Cardiac septum (tissue), 1 donor: Measurements from ENCODE around the gene ARL17B. TPM values are rescaled to one million over a fixed set of nuclear protein-coding genes. Genes with fewer than 3 reads are reported as not detected.
A peak's percentile ranks its signal among the peaks of the same experiment; 100 is the strongest.
"Not testable (repeated sequence)": the region's sequence is repeated elsewhere in the genome, so short reads cannot be mapped to it uniquely, and the experiment has no call there.

Source experiments
- DNase-seq: peaks from one replicate; pipeline ENCODE4 v3.0.0-alpha.2; 2020; ENCODE audit warnings: low spot score
- intact Hi-C: fragments of 100-400 bp; cut with DNase I; formaldehyde crosslinking; loops from one replicate; pipeline ENCODE4 v1.14.0; 2022
- long read RNA-seq: library from polyadenylated mRNA; unstranded; transcript quantifications from one replicate; pipeline ENCODE4 v2.0.0, GENCODE V29; 2021
- total RNA-seq: library from RNA; stranded (reverse); fragmentation: NEBNext Ultra II Directional; extraction: Animal tissue kit (Norgen Biotek cat#: 25700); gene quantifications from one replicate; pipeline ENCODE4 v1.2.1, GENCODE V29; 2021
- donor health status: DM: no; HTN: no; CAD: no.

ARL17B gene
- total RNA-seq, result 6.0 TPM
- long read RNA-seq, partial matches to known transcripts, result 0 of 7 reads
- long read RNA-seq, other reads (novel, unspliced or antisense), result 7 of 7 reads

DNA sequence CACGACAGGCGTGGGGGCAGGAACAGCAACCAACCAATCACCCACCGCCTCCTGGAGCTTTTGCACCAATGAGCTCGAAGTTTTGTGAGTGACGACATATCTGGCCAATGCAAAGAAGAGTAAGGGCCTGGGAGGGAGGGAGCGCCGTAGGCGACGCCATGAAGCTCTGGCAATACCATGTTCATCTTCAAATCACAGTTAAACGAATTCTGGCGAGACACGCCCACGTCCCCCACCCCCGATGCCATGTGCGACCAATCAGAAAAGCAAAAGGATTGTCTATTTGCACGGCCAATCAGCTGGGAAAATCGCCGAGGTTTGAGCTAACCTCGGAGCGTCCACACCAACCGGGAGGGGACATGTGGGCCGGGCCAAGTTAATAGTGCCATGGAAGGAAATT is at the start of gene ARL17B:
TSS of gene ARL17B (minus strand) at position 12 of the 400 bp plus-strand sequence. CDS start 3,369 bp downstream, outside the sequence.
- DNase-seq, result peak; percentile 89
- intact Hi-C loops, result not testable (repeated sequence)

DNA sequence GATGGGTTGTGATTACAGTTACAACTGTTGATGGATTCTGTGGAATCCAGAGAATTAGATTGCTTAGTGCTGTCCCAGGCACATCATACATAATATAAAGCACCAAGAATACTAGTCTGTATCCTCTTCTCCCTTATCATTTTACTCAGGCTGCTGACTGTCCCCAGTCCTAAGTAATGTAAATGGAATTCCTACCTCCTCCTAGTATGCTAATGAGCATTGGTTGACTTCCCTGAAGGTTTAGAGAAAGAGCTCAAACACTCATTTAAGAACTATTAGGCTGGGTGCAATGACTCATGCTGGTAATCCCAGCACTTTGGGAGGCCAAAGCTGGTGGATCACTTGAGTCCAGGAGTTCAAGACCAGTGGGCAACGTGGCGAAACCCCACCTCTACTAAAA is 48.3 kb upstream of the ARL17B start:
- DNase-seq, intact Hi-C loops: not testable (repeated sequence)

DNA sequence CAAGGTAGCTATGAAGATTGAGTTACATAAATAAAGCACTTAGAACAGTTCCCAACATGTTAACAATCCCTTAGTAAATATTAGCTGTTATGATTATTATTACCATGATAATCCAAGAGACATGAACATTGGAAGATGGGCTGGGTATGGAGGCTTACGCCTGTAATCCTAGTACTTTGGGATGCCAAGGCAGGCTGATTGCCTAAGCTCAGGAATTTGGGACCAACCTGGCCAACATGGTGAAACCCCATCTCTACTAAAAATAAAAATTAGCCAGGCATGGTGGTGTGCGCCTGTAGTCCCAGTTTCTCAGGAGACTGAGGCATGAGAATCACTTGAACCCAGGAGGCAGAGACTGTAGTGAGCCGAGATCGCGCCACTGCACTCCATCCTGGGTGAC is 45.6 kb upstream of the ARL17B start:
- DNase-seq, intact Hi-C loops: not testable (repeated sequence)

DNA sequence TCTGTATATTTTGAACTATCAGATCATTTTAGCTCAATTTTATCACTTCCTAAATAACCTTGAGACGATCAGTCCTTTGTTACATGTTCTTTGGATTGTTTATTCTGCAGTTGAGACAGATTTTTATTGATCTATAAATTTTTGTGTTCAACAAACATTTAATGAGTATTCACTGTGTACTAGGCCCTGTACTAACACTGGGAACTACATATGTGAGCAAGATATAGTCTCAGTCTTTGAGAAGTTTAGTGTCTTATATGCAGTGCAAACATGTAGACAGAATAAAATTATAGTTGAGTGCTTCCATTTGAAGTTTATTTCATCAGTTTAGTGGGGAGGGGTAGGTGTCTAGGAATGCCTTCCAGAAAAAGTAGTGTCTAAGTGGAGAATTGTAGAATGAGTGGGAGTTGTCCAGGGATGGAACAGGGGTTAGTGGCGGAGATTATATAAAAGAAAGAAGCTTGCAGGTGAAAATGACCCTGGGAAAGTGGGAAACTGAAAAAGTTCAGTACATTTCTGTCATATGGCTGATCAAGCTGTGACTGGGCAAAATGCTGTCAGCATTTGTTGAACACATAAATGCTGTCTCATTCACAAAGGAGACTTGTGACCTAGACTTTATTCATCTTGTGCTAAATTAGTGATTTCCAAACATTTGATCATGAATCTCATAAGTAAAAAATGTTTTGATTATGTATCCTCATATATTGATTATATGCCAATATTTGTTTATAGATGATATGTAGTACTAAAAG is 39.6 kb upstream of the ARL17B start:
- intact Hi-C loops, result not testable (repeated sequence)

DNA sequence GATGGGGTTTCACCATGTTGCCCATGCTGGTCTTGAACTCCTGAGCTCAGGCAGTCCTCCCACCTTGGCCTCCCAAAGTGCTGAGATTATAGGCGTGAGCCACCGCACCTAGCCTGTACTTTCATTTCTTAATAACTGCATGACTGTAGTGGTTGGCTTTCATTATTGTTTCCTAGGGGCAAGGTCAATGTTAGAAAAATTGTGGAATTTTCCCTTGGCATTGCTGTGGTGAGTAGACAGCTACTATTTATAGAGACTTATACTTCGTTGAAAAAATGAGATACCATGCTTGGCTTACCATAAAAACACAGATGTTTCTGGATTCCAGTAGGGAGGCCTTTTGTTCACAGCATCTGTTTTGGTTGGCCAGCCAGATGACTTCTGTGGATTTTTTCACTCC is 39.0 kb upstream of the ARL17B start:
- intact Hi-C loops, result not testable (repeated sequence)

More for the DNA sequence above, 39.6 kb upstream of the ARL17B start:
- not testable (repeated sequence) for DNase-seq

DNA sequence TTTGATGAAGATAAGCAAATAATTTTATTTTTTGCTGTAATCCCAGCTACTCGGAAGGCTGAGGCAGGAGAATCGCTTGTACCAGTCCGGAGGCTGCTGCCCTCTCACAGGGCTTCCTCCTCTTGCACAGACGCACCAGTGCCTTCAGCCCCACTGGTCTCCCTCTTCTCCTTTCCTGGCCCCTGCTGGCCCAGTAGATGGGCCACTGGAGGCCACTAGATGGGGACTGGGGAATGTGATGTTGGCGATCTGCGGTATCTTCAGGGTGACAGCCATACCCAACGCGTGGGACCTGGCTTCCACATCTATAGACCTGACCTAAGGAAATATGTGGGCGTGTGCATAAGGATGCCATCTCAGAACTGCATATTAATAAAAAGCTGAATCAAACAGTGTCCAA is 38.4 kb upstream of the ARL17B start:
- DNase-seq, intact Hi-C loops: not testable (repeated sequence)

More for the DNA sequence above, 39.0 kb upstream of the ARL17B start:
- not testable (repeated sequence) for DNase-seq

DNA sequence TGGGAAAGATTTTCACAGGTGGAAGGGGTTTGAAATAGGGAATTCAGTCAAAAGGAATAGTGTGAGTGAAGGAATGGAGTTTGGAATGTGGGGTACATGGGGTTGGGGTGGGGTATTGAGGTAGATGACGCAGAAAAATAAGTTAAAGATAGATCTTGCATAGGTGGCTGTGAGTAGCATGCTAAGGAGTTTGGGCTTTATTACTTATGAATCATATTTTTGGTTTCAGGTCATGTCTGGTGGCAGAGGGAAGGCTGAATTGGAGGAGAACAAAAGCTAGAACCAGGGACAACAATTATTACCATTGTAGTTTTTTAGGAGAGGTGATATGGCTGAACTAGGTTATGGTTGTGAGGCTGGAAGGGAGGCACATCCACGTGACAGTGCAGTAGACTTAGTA is 34.7 kb upstream of the ARL17B start:
- DNase-seq, intact Hi-C loops: not testable (repeated sequence)

DNA sequence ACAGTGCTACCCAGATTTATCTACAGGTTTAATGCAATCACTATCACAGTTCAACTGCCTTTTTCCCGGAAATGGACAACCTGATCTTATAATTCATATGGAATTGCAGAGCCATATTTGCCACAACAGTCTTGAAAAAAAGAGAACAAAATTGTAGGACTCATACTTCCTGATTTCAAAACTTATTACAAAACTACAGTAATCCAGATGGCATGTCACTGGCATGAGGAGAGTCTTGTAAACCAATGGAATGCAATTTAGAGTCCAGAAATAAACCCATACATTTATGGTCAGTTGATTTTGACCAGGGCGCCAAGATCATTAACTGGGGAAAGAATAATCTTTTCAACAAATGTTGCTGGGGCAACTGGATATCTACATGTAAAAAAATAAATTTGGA is 32.1 kb upstream of the ARL17B start:
- DNase-seq, intact Hi-C loops: not testable (repeated sequence)

DNA sequence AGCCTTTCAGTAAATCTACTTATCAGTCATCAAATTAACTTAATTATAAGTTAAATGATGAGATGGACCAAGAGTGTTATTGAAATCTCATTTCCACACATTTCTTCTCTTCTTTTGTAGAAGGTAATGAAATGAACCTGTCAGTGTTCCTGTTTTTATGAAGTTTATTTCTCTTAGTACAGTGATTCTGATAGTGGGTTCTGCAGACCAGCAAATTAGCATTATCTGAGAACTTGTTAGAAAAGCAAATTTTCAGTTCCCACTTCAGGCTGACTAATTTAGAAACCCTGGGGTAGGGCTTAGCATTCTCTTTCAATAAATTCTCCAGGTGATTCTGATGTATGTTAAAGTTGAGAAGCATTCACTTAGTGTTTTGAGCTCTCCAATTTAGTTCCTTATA is 23.9 kb upstream of the ARL17B start:
- DNase-seq, intact Hi-C loops: not testable (repeated sequence)

DNA sequence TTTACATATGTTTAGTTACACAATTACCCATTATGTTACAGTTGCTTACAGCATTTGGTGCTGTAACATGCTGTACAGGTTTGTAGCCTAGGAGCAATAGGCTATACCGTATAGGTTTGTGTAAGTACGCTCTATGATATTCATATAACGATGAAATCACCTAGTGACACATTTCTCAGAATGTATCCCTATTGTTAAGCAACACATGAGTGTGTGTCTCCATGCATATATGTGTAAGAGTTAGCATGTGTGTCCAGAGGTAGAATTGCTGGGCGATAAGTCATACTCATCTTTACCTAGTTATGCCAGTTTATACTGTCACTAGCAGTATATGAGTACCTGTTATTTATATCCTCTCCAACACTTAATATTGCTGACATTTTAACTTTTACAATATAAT is 21.6 kb upstream of the ARL17B start:
- DNase-seq, intact Hi-C loops: not testable (repeated sequence)

DNA sequence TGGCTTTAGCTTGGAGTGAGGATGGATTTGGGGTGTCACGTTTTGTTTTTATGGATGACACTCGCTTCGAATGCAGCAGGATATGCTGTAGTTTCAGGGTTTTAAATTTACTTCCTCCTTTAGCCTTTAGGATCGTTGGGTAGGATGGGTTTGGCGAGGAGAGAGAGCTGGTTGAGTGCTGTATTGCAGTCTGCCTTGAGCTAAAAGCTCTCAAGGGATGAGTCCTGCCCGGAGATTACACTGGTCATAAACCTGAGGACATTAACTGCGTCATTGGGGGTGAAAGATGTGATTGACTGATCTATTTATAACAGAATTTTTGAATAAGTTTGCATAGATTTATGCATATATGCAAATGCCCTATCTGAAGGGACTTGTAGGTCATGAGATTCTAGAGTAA is 11.9 kb upstream of the ARL17B start:
- DNase-seq, intact Hi-C loops: not testable (repeated sequence)

DNA sequence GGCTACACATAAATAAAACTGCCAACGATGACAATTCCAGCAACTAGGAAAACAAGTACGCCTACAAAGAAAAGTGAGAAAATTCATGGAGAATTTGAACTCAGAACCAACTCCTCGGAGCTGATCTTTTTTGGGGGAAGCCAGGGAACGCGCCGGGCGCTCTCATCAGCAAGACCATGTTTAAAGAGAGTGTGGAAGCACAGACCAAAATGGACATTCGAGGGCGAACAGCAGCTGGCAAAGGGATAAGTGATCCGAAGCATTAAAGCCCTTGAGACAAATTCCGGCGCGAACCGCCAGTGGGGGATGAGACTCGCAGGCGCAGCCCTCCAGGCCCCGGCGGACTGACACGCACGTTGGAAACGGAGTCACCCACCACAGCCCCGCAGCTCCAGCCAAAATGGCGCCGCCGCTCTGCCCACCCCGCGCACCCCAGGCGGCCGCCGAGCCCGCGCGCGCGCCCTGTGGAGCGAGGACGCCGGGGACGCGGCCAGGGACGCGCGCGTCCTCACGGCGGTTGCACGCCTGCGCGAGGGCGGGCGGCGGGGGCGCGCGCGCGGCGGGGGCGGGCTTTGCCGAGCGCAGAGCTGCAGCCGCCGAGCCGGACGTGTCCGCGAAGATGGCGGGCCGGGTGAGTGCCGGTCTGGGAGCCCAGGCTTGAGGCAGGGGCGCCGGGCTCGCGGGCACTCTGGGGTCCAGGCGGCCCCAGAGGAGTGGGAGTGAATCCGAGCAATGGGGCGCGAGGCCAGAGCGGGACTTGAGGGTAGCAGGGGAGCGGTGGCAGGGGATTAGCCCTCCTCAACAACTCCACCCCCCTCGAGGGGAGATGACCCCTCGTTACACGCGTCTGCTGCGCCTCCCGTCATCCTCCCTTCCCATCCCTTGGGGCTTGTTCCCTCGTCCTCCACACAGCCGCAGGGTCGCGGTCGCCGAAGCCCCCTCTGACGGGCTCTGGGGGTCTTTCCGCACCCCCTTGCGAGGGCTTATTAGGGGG is 11.0 kb upstream of the ARL17B start:
- intact Hi-C loops, DNase-seq: not testable (repeated sequence)

DNA sequence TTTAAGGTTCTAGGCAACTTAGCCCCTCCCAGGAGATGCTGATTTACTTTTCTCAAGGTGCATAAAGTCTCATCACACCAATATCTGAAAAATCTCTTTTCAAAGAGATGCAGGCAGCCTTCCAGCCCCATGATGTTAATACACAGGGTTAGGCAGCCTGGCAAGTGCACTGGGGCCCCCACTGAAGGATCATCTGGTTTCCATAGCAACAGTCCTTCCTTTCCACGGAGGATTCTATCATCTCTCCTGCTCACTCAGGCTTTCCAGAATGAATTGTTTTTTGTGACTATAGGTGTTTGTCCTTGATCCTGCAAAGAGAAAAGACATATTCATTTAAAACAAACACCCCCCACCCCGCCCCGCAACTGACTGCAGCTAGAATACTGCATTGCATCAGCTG is 6.0 kb upstream of the ARL17B start:
- DNase-seq, intact Hi-C loops: not testable (repeated sequence)

DNA sequence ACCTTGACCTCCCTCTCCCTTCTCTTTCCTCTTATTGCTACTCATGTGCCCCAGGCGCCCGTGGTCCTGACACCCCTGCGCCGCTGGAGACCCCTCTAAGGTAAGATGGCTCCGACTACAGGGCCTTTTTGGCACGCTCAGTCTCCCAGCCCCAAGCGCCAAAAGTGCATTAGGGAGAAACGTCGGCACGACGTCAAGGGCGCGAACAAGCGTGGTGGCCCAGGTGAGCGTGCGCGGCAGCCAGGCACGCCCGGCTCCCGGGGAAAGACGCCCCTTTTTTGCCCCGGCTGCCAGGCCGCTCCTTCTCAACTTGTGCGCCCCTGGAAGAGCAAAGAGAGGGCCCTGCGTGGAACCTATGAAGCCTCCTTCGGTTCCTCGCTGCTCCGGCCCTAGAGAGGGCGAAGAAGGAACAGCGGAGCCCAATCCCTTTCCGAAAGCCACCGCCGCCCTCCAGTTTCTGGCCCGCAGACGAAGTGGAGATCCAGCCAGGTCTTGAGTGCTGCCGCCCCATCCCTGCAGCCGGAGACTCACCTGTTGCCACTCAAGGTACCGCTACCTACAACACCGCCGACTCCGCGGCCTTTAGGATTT is 326 bp downstream of the ARL17B start:
- intact Hi-C loops, DNase-seq: not testable (repeated sequence)

DNA sequence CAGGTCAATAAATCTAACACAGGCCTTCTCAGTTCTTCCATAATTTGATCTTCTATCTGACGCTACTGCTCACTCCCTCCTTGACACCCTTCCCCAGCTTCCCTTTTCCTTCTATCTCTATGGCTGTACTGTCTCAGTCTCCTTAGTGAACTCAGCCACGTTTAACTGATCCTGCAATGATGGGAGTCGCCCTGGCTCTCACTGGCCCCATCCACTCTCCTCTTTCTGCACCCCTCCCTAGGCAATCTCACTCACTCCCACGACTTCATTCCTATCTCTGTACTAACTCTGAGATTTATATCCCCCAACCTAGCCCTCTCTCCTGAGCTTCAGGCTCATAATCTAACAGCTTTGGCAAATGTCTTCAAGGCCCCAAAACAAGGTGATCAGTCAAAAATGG is 7.7 kb downstream of the ARL17B start:
- DNase-seq, intact Hi-C loops: not testable (repeated sequence)

DNA sequence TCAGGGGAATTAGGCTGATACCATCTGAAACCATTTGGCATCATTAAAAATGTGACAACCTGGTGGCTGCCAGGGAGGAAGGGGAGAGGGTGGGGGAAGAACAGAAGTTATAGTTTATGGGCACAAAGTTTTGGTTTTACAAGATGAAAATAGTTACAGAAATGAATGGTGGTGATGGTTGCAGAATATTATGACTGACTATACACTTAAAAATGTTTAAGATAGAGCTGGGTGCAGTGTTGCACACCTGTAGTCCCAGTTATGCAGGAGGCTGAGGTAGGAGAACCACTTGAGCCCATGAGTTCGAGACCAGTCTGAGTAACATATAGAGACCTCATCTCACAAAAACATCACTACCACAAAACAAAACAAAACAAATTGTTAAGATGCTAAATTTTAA is 12.5 kb downstream of the ARL17B start:
- intact Hi-C loops, DNase-seq: not testable (repeated sequence)

DNA sequence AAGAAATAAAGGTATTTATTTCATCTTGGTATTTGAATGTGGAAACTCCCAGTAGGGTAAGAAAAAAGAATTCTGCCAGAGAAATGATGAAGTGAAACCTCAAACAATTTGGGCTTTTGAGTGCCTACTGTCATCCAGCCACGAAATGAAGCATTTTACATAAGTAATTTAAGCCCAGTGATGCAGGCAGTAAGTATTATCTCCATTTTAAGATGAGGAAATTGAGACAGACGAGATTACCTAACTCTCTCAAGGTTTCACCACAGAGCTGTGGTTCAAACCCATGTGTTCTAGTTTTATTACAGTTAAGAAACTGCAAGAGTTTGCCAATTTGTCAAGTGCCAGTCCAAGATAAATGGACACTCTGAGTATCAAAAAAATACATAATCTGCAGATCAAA is 13.2 kb downstream of the ARL17B start:
- DNase-seq, intact Hi-C loops: not testable (repeated sequence)

DNA sequence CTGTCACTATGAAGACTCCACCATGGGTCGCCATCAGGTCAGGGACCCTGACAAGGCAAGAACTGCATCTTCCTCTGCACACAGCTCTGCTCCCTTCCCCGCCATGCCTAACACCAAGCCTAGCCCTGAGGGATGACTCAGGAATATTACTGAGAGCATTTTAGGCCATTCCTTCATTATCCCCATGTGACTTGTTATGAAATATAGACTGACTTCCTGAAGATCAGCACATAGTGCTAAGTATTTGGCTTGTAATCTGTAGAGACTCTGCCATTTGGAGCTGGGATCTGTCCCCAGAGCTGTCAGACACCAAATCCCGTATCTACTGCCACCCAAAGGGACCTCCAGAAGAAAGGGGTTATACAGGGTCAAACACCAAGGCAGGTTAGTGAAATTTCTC is 19.4 kb downstream of the ARL17B start:
- intact Hi-C loops, DNase-seq: not testable (repeated sequence)

DNA sequence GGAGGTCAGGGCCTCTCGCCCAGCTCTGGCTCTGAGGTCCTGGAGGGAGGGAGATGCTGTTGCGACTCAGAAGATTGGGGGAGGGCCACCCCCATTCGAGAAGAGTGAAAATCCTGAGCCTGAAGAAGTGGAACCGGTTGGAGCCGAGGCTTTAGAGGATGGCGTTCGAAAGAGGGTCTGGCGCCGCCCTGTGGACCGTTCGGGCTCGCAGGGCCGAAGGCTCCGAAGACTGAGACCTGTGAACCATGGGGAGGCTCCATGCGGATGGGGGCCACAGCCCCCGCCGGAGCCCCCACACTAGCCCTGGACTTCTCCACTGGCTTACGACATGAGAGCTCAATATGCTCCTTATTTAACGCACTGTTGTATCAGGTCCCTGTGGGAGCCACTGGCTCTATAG is 20.3 kb downstream of the ARL17B start:
- intact Hi-C loops, DNase-seq: not testable (repeated sequence)

DNA sequence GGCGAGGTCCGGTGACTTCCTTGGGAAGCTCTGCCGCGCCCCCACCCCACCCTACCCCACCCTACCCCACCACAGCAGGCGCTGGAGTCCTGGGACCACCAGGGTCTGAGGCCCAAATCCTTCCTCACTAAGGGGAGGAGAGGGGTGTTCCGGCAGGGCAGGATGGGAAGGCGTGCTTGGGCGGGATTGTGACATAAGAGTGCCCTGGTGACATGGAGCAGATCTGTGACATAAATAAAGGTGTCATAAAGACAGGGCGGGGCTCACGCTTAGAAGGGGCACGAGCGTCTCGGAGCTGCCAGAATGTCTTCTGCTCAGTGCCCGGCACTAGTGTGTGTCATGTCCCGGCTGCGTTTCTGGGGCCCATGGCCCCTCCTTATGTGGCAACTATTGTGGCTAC is 66.7 kb downstream of the ARL17B start, which contains the start of gene LRRC37A:
TSS of gene LRRC37A (plus strand) at position 301 of the 400 bp plus-strand sequence. CDS start at position 304, 3 bp downstream.
- intact Hi-C loops, DNase-seq: not testable (repeated sequence)
